Effector memory CD4-positive, alpha-beta T cell (primary cell): ENCODE measurements around the gene ARID5B.

Source experiments
- DNase-seq, 3 donors: peaks; one replicate each; pipeline ENCODE4 v3.0.0-alpha.2; 2020
- H3K27ac ChIP-seq: 2 replicates; pipeline ENCODE4 v1.7.0; 2013; ENCODE audit warnings: mild to moderate bottlenecking, low read length, moderate library complexity; ENCODE audit not compliant: insufficient read depth, poor library complexity, severe bottlenecking
- H3K27me3 ChIP-seq: replicated peaks from 2 replicates; pipeline ENCODE4 v1.7.0; 2013; ENCODE audit warnings: mild to moderate bottlenecking, low read length; ENCODE audit not compliant: insufficient read depth, control insufficient read depth, poor library complexity, severe bottlenecking
- H3K36me3 ChIP-seq: 2 replicates; pipeline ENCODE4 v1.7.0; 2013; ENCODE audit warnings: mild to moderate bottlenecking, low read length, moderate library complexity; ENCODE audit not compliant: control insufficient read depth, insufficient read depth
- H3K4me1 ChIP-seq: 2 replicates; pipeline ENCODE4 v1.7.0; 2013; ENCODE audit warnings: low read length, mild to moderate bottlenecking; ENCODE audit not compliant: control insufficient read depth, insufficient read depth, poor library complexity, severe bottlenecking
- H3K4me3 ChIP-seq: 2 replicates; pipeline ENCODE4 v1.7.0; 2013; ENCODE audit warnings: low read length, low read depth, mild to moderate bottlenecking; ENCODE audit not compliant: insufficient read depth, poor library complexity, severe bottlenecking
- H3K9me3 ChIP-seq: 2 replicates; pipeline ENCODE4 v1.7.0; 2013; ENCODE audit warnings: mild to moderate bottlenecking, low read length, moderate library complexity; ENCODE audit not compliant: control insufficient read depth

ARID5B gene

GRCh38 chr10:62018131-62018911 lies 116.8 kb downstream of the ARID5B start:
- H3K4me3 ChIP-seq, result no peak overlapping the region
- H3K27ac ChIP-seq, result no peak overlapping the region
- DNase-seq, result no peak
- H3K27me3 ChIP-seq, result no peaks in the 10 kb centered on the region
- no peaks in the 10 kb centered on the region for H3K4me1 ChIP-seq
- no peaks in the 10 kb centered on the region for H3K9me3 ChIP-seq
- H3K36me3 ChIP-seq, result no peaks in the 10 kb centered on the region

GRCh38 chr10:62019013-62019684 lies 117.7 kb downstream of the ARID5B start:
- Histone ChIP-seq H3K4me3 (no peak overlapping the region), H3K27ac (no peak overlapping the region), H3K9me3 (no peaks in the 10 kb centered on the region), H3K4me1 (no peaks in the 10 kb centered on the region), H3K27me3 (no peaks in the 10 kb centered on the region), H3K36me3 (no peaks in the 10 kb centered on the region)
- no peak for DNase-seq

- Histone ChIP-seq H3K4me1 (no peaks in the 10 kb centered on the region), H3K36me3 (no peaks in the 10 kb centered on the region), H3K9me3 (no peaks in the 10 kb centered on the region), H3K27ac (no peak overlapping the region), H3K27me3 (no peaks in the 10 kb centered on the region), H3K4me3 (no peak overlapping the region)
- DNase-seq, result no peak
Measured at GRCh38 chr10:62019685-62020359, 118.3 kb downstream of the ARID5B start.

GRCh38 chr10:62021128-62021665 lies 119.7 kb downstream of the ARID5B start:
- no peaks in the 10 kb centered on the region for H3K9me3 ChIP-seq
- H3K27me3 ChIP-seq, result no peaks in the 10 kb centered on the region
- no peak overlapping the region for H3K27ac ChIP-seq
- H3K4me1 ChIP-seq, result no peaks in the 10 kb centered on the region
- H3K4me3 ChIP-seq, result no peak overlapping the region
- H3K36me3 ChIP-seq, result no peaks in the 10 kb centered on the region
- DNase-seq, result no peak

GRCh38 chr10:62021978-62022802 lies 120.7 kb downstream of the ARID5B start:
- no peak for DNase-seq
- Histone ChIP-seq H3K36me3 (no peaks in the 10 kb centered on the region), H3K9me3 (no peaks in the 10 kb centered on the region), H3K4me1 (no peaks in the 10 kb centered on the region), H3K4me3 (no peak overlapping the region), H3K27me3 (no peaks in the 10 kb centered on the region), H3K27ac (no peak overlapping the region)

- Histone ChIP-seq H3K4me1 (no peaks in the 10 kb centered on the region), H3K27me3 (no peaks in the 10 kb centered on the region), H3K36me3 (no peaks in the 10 kb centered on the region), H3K27ac (no peak overlapping the region), H3K9me3 (no peaks in the 10 kb centered on the region), H3K4me3 (no peak overlapping the region)
- DNase-seq, result no peak
Measured at GRCh38 chr10:62022830-62023229, 121.3 kb downstream of the ARID5B start.

GRCh38 chr10:62023329-62023728 lies 121.8 kb downstream of the ARID5B start:
- Histone ChIP-seq H3K27ac (no peak overlapping the region), H3K4me3 (no peak overlapping the region), H3K27me3 (no peaks in the 10 kb centered on the region), H3K36me3 (no peaks in the 10 kb centered on the region), H3K9me3 (no peaks in the 10 kb centered on the region), H3K4me1 (no peaks in the 10 kb centered on the region)
- no peak for DNase-seq

- no peaks in the 10 kb centered on the region for H3K27me3 ChIP-seq
- no peak overlapping the region for H3K4me3 ChIP-seq
Measured at GRCh38 chr10:62024026-62024701, 122.7 kb downstream of the ARID5B start.

GRCh38 chr10:62025134-62025794 lies 123.8 kb downstream of the ARID5B start:
- H3K36me3 ChIP-seq, result no peaks in the 10 kb centered on the region
- no peaks in the 10 kb centered on the region for H3K9me3 ChIP-seq
- H3K4me1 ChIP-seq, result no peaks in the 10 kb centered on the region
- no peak for DNase-seq
- H3K4me3 ChIP-seq, result no peak overlapping the region
- H3K27ac ChIP-seq, result no peak overlapping the region
- H3K27me3 ChIP-seq, result no peaks in the 10 kb centered on the region

More at GRCh38 chr10:62024026-62024701, 122.7 kb downstream of the ARID5B start:
- Histone ChIP-seq H3K9me3 (no peaks in the 10 kb centered on the region), H3K27ac (no peak overlapping the region), H3K36me3 (no peaks in the 10 kb centered on the region), H3K4me1 (no peaks in the 10 kb centered on the region)
- DNase-seq, result no peak
